SHP77 (cell line): ENCODE results near the gene ZNF135.

Experiments used
- DNase-seq, 2 experiments: peaks; one replicate each; lab custom pipeline; 2025; lab: John Stamatoyannopoulos, UW

Gene ZNF135

GRCh38 chr19:58093071-58093470 is 34.0 kb downstream of the ZNF135 start:
- DNase-seq: no peak

GRCh38 chr19:58095328-58095727 is 36.2 kb downstream of the ZNF135 start:
- DNase-seq: no peak

GRCh38 chr19:58096884-58097283 is 37.8 kb downstream of the ZNF135 start:
- DNase-seq: no peak

- DNase-seq: no peak
These were observed 38.3 kb downstream of the ZNF135 start for GRCh38 chr19:58097349-58097748.

GRCh38 chr19:58097781-58098681 is 38.9 kb downstream of the ZNF135 start, which contains the start of gene ZSCAN18:
ZSCAN18 (minus strand) TSS chr19:58098231; CDS start chr19:58090267, 7,964 bp downstream.
- DNase-seq: peak; percentile 94

- DNase-seq: no peak
These were observed 39.6 kb downstream of the ZNF135 start for GRCh38 chr19:58098682-58098998.

- DNase-seq: no peak
These were observed 48.9 kb downstream of the ZNF135 start for GRCh38 chr19:58107778-58108545.

GRCh38 chr19:58108546-58108817 is 49.4 kb downstream of the ZNF135 start:
- no peak for DNase-seq

GRCh38 chr19:58117841-58118575 is 58.9 kb downstream of the ZNF135 start:
- no peak for DNase-seq

GRCh38 chr19:58118979-58119733 is 60.1 kb downstream of the ZNF135 start:
- DNase-seq: no peak
